HUDEP-2 (cell line): ENCODE measurements around the gene MKRN1.
"Not testable (repeated sequence)": the region's sequence is repeated elsewhere in the genome, so short reads cannot be mapped to it uniquely, and the experiment has no call there.

Experiments
- DNase-seq, 76 experiments: peaks; one replicate each; lab custom pipeline; 2025; ENCODE audit not compliant: unreplicated experiment in 76 of 76; lab: John Stamatoyannopoulos, UW

MKRN1 gene

GRCh38 chr7:140440593-140440992 lies 38.7 kb downstream of the MKRN1 start:
- no peak for DNase-seq

GRCh38 chr7:140439359-140439758 lies 39.9 kb downstream of the MKRN1 start:
- no peak for DNase-seq

GRCh38 chr7:140435252-140435895 lies 43.9 kb downstream of the MKRN1 start:
- peak in 1 of 76 experiments; percentile 9 for DNase-seq

- DNase-seq: no peak
Measured at GRCh38 chr7:140433396-140433795, 45.9 kb downstream of the MKRN1 start.

- DNase-seq: no peak
Measured at GRCh38 chr7:140426130-140426529, 53.2 kb downstream of the MKRN1 start.

- no peak for DNase-seq
Measured at GRCh38 chr7:140425718-140426117, 53.6 kb downstream of the MKRN1 start.

- DNase-seq: no peak
Measured at GRCh38 chr7:140423501-140423900, 55.8 kb downstream of the MKRN1 start.

GRCh38 chr7:140421521-140421920 lies 57.8 kb downstream of the MKRN1 start:
- DNase-seq: no peak

GRCh38 chr7:140418653-140419052 lies 60.7 kb downstream of the MKRN1 start:
- no peak for DNase-seq

- not testable (repeated sequence) for DNase-seq
Measured at GRCh38 chr7:140418156-140418472, 61.2 kb downstream of the MKRN1 start.

- DNase-seq: no peak
Measured at GRCh38 chr7:140417456-140418155, 61.7 kb downstream of the MKRN1 start.

GRCh38 chr7:140416560-140416959 lies 62.7 kb downstream of the MKRN1 start:
- no peak for DNase-seq

GRCh38 chr7:140415816-140416215 lies 63.5 kb downstream of the MKRN1 start:
- not testable (repeated sequence) for DNase-seq

GRCh38 chr7:140415361-140415760 lies 63.9 kb downstream of the MKRN1 start:
- DNase-seq: no peak

GRCh38 chr7:140404565-140405065 lies 74.7 kb downstream of the MKRN1 start:
- DNase-seq: no peak

GRCh38 chr7:140403878-140404564 lies 75.3 kb downstream of the MKRN1 start, which contains the start of gene RAB19:
TSS of gene RAB19 (plus strand) at chr7:140404058. CDS start at chr7:140407647, 3,589 bp downstream.
- DNase-seq: no peak
